ENCODE results near the gene AJM1. TPM values are rescaled to one million over a fixed set of nuclear protein-coding genes. Genes with fewer than 3 reads are reported as not detected.

Gene AJM1
- total and polyA plus RNA-seq, 2 of the 8 experiments (the other 6 are each of a cell fraction or from before 2014, with no cell fraction given): 0.12 to 0.97 TPM

- TF ChIP-seq BCL11A (IDR thresholded peaks at IDR 0.05; ENCODE audit: low read depth in 2 of 2, low read length in 2 of 2): no peak
- TF ChIP-seq CEBPB (IDR thresholded peaks at IDR 0.05; ENCODE audit: low read depth, low read length): no peak
- TF ChIP-seq SIRT6 (IDR thresholded peaks at IDR 0.05; ENCODE audit: low read length): no peak
Measured at GRCh38 chr9:136826188-136826541, 16.1 kb upstream of the AJM1 start (continued).

Measured in H1 (cell line).